WERI-Rb-1 (cell line): Measurements from ENCODE around the gene RGS3.

Source experiments
- DNase-seq: peaks from one replicate; pipeline ENCODE4 v3.0.0-alpha.2; 2020
- H3K27ac ChIP-seq: fragments of 250-450 bp; sonication (Bioruptor Pico); 2 replicates; pipeline ENCODE4 v1.5.1; 2020; ENCODE audit warnings: mild to moderate bottlenecking, moderate library complexity
- H3K27me3 ChIP-seq: fragments of 250-450 bp; sonication (Bioruptor Pico); 2 replicates; pipeline ENCODE4 v1.5.1; 2021; ENCODE audit warnings: mild to moderate bottlenecking, low read depth, moderate library complexity; ENCODE audit not compliant: insufficient read depth, severe bottlenecking
- H3K36me3 ChIP-seq: fragments of 250-450 bp; sonication (Bioruptor Pico); 2 replicates; pipeline ENCODE4 v1.5.1; 2020; ENCODE audit warnings: mild to moderate bottlenecking, moderate library complexity
- H3K4me3 ChIP-seq: 2 replicates; pipeline ENCODE4 v1.5.1; 2011; ENCODE audit warnings: low read depth, mild to moderate bottlenecking, control low read depth, low read length
- H3K9me3 ChIP-seq: fragments of 250-450 bp; sonication (Bioruptor Pico); 2 replicates; pipeline ENCODE4 v1.5.1; 2021; ENCODE audit warnings: mild to moderate bottlenecking, moderate library complexity; ENCODE audit not compliant: severe bottlenecking
- TF ChIP-seq, protein P1 (sequence below): IDR thresholded peaks from 2 replicates; pipeline ENCODE4 v1.5.1; 2011; ENCODE audit warnings: low read depth, mild to moderate bottlenecking, control low read depth, inconsistent platforms, low read length

RGS3 gene

DNA sequence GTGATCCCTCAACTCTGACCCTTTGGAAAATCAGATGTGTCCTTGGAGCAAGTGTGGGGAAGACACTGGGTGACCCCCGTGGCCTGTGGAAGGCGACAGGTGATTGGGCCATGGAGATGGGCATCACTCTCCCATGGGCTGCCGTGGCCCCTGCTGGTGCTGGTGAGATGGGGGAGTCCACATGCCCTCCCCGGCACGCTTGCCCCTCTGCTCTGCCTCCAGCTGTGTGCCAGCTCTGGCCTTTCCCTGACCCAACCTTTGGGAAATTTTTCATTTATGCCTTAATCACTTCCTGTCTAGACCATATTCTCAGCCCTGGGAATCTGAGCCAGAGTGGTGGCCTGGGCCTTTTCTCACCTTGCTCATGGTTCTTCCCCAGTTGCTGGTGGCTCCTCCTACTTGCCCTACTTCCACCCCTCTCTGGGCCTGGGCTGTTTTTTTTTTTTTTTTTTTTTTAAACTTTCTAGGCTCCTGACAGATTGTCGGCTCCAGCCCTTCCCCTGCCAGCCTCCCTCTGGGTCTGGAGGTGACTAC, 56.6 kb downstream of the RGS3 start:
- H3K36me3 ChIP-seq: no peaks in the 10 kb centered on the region
- no peaks in the 10 kb centered on the region for H3K27me3 ChIP-seq
- no peak overlapping the region for H3K27ac ChIP-seq
- DNase-seq: no peak
- H3K9me3 ChIP-seq: no peaks in the 10 kb centered on the region
- TF ChIP-seq, protein P1, sequence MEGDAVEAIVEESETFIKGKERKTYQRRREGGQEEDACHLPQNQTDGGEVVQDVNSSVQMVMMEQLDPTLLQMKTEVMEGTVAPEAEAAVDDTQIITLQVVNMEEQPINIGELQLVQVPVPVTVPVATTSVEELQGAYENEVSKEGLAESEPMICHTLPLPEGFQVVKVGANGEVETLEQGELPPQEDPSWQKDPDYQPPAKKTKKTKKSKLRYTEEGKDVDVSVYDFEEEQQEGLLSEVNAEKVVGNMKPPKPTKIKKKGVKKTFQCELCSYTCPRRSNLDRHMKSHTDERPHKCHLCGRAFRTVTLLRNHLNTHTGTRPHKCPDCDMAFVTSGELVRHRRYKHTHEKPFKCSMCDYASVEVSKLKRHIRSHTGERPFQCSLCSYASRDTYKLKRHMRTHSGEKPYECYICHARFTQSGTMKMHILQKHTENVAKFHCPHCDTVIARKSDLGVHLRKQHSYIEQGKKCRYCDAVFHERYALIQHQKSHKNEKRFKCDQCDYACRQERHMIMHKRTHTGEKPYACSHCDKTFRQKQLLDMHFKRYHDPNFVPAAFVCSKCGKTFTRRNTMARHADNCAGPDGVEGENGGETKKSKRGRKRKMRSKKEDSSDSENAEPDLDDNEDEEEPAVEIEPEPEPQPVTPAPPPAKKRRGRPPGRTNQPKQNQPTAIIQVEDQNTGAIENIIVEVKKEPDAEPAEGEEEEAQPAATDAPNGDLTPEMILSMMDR: no peak
- no peak overlapping the region for H3K4me3 ChIP-seq

DNA sequence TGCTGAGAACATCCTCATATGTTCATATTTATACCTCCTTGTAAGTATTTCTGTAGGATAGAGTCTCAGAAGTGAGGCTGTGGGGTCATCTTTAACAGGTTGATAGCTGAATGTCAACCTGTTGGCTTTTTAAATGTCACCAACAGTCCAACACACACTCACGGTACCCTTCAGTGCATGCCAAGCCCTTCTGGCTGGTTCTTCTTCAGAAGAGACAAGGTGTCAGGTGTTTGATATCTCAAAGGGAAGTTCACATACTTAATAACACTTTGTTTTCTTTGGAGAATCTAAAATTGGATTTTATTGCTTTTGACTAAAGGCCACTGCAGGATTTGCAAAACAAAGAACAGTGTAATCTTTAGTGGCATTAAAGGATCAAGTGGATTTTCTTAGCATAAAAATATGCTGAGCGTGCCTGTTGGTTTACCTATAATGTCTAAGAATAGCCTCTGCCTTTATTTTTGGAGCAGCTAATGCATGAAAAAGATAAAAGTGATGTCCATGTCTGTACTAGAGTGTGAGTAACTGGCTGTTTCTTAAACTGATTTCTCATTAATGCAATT, 58.2 kb downstream of the RGS3 start:
- H3K9me3 ChIP-seq: no peaks in the 10 kb centered on the region
- peak overlapping the region; percentile 73 for H3K27ac ChIP-seq
- no peak for DNase-seq
- no peak overlapping the region for H3K4me3 ChIP-seq
- no peaks in the 10 kb centered on the region for H3K27me3 ChIP-seq
- TF ChIP-seq, protein P1: no peak
- no peaks in the 10 kb centered on the region for H3K36me3 ChIP-seq

DNA sequence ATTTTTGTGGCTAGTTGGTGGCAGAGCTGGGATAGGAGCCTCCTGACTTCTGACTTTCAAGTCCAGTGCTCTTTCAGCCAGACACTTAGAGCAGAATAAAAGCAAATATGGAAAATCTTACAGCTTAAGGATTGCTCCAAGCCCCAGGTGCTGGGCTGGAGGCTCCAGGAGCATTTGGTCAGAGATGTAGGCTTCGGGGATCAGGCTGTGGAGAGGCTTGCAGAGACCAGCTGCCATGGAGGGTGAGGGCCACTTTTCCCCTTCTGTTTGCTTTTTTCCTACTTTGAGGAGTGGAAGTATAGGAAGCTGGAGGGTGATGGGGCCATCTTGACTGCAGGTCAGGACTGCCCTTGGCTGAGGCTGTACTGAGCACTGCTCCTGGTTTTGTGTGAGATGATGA, 58.9 kb downstream of the RGS3 start:
- DNase-seq: peak; percentile 66
- Histone ChIP-seq H3K9me3 (no peaks in the 10 kb centered on the region), H3K27me3 (no peaks in the 10 kb centered on the region), H3K27ac (peak overlapping the region; percentile 73), H3K36me3 (no peaks in the 10 kb centered on the region), H3K4me3 (no peak overlapping the region)
- TF ChIP-seq, protein P1: no peak

GRCh38 chr9:113522858-113523257, 59.3 kb downstream of the RGS3 start:
- Histone ChIP-seq H3K27ac (peak overlapping the region; percentile 73), H3K9me3 (no peaks in the 10 kb centered on the region), H3K4me3 (no peak overlapping the region), H3K27me3 (no peaks in the 10 kb centered on the region), H3K36me3 (no peaks in the 10 kb centered on the region)
- no peak for DNase-seq
- TF ChIP-seq, protein P1: no peak

- TF ChIP-seq, protein P1: no peak
- Histone ChIP-seq H3K27me3 (no peaks in the 10 kb centered on the region), H3K27ac (peak overlapping the region; percentile 73; the same call in 1 of the 2 replicates), H3K36me3 (no peaks in the 10 kb centered on the region), H3K9me3 (no peaks in the 10 kb centered on the region), H3K4me3 (no peak overlapping the region)
- no peak for DNase-seq
These were observed 60.1 kb downstream of the RGS3 start for GRCh38 chr9:113523421-113524141.

GRCh38 chr9:113524468-113524867, 60.9 kb downstream of the RGS3 start:
- Histone ChIP-seq H3K4me3 (no peak overlapping the region), H3K36me3 (no peaks in the 10 kb centered on the region; the same call in 1 of the 2 replicates), H3K27me3 (no peaks in the 10 kb centered on the region), H3K9me3 (no peaks in the 10 kb centered on the region), H3K27ac (no peak overlapping the region)
- no peak for DNase-seq
- TF ChIP-seq, protein P1: no peak
